Transverse colon (tissue), 4 donors: Measurements from ENCODE around the gene TTLL9. TPM values are rescaled to one million over a fixed set of nuclear protein-coding genes. Genes with fewer than 3 reads are reported as not detected.
A peak's percentile ranks its signal among the peaks of the same experiment; 100 is the strongest.

Experiments
- DNase-seq: peaks from one replicate; pipeline ENCODE4 v3.0.0-alpha.2; 2019
- H3K27ac ChIP-seq, 4 donors: fragments of 200-600 bp; sonication (generic); 2 replicates each; pipeline ENCODE4 v1.5.1; 2016 to 2018; ENCODE audit warnings: inconsistent platforms in 4 of 4
- H3K27me3 ChIP-seq: fragments of 200-600 bp; sonication (generic); 2 replicates; pipeline ENCODE4 v1.5.1; 2017; ENCODE audit warnings: inconsistent platforms
- H3K36me3 ChIP-seq, 4 donors: fragments of 200-600 bp; sonication (generic); 2 replicates each; pipeline ENCODE4 v1.5.1; 2017 to 2019; ENCODE audit warnings: inconsistent platforms in 4 of 4
- H3K4me1 ChIP-seq, 4 donors: fragments of 200-600 bp; sonication (generic); 2 replicates each; pipeline ENCODE4 v1.5.1; 2017 to 2020; ENCODE audit warnings: inconsistent platforms in 4 of 4
- H3K4me3 ChIP-seq, 4 donors: fragments of 200-600 bp; sonication (generic); 1 replicate in 1 of 4; 2 replicates in 3 of 4; pipeline versions ENCODE4 v1.5.1 to v1.6.1; 2017 to 2019; ENCODE audit warnings: inconsistent platforms in 4 of 4
- H3K9me3 ChIP-seq, 2 donors: fragments of 200-600 bp; sonication (generic); 2 replicates each; pipeline ENCODE4 v1.5.1; 2017 to 2019; ENCODE audit warnings: inconsistent platforms in 2 of 2
- EP300 ChIP-seq: sonication (generic); formaldehyde crosslinking; IDR thresholded peaks from one replicate; pipeline ENCODE4 v1.6.1; 2017; ENCODE audit warnings: antibody characterized with exemption, low read depth
- POLR2A ChIP-seq: fragments of 450-650 bp; IDR thresholded peaks from one replicate; pipeline ENCODE4 v1.6.1; 2016; ENCODE audit warnings: antibody characterized with exemption, mild to moderate bottlenecking, moderate library complexity
- POLR2AphosphoS5 ChIP-seq, 3 donors: sonication (generic); formaldehyde crosslinking; IDR thresholded peaks; one replicate each; pipeline ENCODE4 v1.6.1; 2016; ENCODE audit warnings: antibody characterized with exemption in 3 of 3
- WGBS, 2 donors: methylation state at CpG; one replicate each; pipeline ENCODE4 v1.1.5; 2018; ENCODE audit warnings: low coverage in 1 of 2; 5-methylcytosine and 5-hydroxymethylcytosine counted together
- in situ Hi-C, 4 donors: fragments of 200-750 bp; cut with MboI; loops; one replicate each; pipeline versions ENCODE4 v1.15.0 to v1.15.1; 2017; ENCODE audit warnings: low sequenced_read_pairs in 3 of 4, low pct_ligation_motif_present in 1 of 4, low pct_unique_long_range_greater_than_20kb in 1 of 4
- intact Hi-C: fragments of 100-400 bp; cut with DNase I; formaldehyde crosslinking; loops from one replicate; pipeline ENCODE4 v1.15.1; 2023; ENCODE audit warnings: low total_unique reads
- total RNA-seq, 4 donors: library from RNA; depleted of rRNA; stranded (reverse); fragments of >200 nt; gene quantifications; one replicate each; pipeline ENCODE4 v1.1.0, GENCODE V29; 2016
- TF ChIP-seq, protein P1 (sequence below), 5 experiments: fragments of 200-600 bp in 3 of 5; fragments of 450-650 bp in 2 of 5; sonication (generic) in 3 of 5; IDR thresholded peaks; 1 replicate in 2 of 5; 2 replicates in 3 of 5; pipeline ENCODE4 v1.5.1; 2016 to 2017; ENCODE audit warnings: antibody characterized with exemption in 5 of 5, inconsistent platforms in 3 of 5, mild to moderate bottlenecking in 2 of 5, moderate library complexity in 1 of 5

The TTLL9 gene
- total RNA-seq, 4 donors from 2014 or later = not detected

DNA sequence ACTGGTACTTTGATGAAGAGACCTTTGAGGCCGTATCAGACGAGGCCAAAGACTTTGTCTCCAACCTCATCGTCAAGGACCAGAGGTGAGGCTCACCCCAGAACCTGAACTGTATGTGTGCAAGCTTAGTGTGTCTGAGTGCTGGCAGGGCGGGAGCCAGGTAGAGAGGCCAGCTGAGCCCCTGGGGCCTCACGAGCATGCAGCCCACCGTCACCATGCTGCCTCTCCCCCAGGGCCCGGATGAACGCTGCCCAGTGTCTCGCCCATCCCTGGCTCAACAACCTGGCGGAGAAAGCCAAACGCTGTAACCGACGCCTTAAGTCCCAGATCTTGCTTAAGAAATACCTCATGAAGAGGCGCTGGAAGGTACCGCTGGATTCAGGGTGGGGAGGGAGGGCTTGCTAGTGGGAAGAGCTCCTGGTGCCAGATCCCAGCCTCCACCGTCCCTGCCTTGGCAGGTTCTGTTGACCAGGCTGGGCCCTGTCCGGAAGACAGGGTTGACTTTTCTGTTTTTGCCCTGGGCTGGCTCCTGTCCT is 38.6 kb upstream of the TTLL9 start:
- DNase-seq = no peak
- H3K9me3 ChIP-seq = no peaks in the 10 kb centered on the region
- TF ChIP-seq POLR2A = no peak
- no peak for TF ChIP-seq EP300
- no peak for TF ChIP-seq POLR2AphosphoS5 (IDR thresholded peaks at IDR 0.05)
- TF ChIP-seq, protein P1, sequence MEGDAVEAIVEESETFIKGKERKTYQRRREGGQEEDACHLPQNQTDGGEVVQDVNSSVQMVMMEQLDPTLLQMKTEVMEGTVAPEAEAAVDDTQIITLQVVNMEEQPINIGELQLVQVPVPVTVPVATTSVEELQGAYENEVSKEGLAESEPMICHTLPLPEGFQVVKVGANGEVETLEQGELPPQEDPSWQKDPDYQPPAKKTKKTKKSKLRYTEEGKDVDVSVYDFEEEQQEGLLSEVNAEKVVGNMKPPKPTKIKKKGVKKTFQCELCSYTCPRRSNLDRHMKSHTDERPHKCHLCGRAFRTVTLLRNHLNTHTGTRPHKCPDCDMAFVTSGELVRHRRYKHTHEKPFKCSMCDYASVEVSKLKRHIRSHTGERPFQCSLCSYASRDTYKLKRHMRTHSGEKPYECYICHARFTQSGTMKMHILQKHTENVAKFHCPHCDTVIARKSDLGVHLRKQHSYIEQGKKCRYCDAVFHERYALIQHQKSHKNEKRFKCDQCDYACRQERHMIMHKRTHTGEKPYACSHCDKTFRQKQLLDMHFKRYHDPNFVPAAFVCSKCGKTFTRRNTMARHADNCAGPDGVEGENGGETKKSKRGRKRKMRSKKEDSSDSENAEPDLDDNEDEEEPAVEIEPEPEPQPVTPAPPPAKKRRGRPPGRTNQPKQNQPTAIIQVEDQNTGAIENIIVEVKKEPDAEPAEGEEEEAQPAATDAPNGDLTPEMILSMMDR (IDR thresholded peaks at IDR 0.05) = no peak
- WGBS, 2 donors = 89% methylated on average over 14 of the region's 17 CpGs; no CpG with 5 or more reads in 1 of the 2 donors
- in situ Hi-C loops (no loop called here), intact Hi-C loops (loop anchor here (2.0 kb wide), 1 partner anchor 67 kb away; no protein-coding TSS in a partner anchor)
- peaks cover 0 to 13% (median 10%) of the 10 kb centered on the region in 4 donors for H3K4me1 ChIP-seq
- H3K4me3 ChIP-seq = no peak overlapping the region
- H3K27ac ChIP-seq = no peak overlapping the region
- H3K27me3 ChIP-seq = no peaks in the 10 kb centered on the region
- no peaks in the 10 kb centered on the region for H3K36me3 ChIP-seq

DNA sequence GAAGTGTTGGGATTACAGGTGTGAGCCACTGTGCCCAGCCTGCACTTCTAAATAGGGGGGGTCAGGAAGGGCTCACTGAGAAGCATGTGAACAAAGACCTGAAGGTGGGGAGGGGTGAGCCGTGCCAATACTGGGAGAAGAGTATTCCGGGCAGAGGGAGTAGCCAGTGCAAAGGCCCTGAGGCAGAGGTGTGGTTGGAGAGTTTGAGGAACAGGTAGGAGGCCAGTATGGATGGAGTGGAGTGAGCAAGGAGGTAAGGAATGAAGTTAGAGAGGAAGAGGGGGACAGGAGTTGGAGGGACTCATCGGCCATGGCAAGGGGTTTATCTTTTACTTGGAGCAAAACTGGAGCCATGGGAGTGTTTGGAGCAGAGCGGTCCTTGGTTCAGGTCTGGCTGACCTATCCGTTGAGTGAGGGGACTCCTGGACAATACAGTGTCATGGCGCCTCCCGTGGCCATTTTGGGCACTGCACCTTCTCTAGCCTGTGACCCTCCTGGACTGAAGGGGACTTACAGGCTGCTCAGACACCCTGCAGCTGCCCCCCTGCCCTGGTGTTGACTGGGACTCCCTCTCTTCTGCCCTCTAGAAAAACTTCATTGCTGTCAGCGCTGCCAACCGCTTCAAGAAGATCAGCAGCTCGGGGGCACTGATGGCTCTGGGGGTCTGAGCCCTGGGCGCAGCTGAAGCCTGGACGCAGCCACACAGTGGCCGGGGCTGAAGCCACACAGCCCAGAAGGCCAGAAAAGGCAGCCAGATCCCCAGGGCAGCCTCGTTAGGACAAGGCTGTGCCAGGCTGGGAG is 37.1 kb upstream of the TTLL9 start:
- peak; percentile 60 for DNase-seq
- 62% methylated on average over 3 to 14 of the region's 14 CpGs for WGBS, 2 donors
- in situ Hi-C loops = no loop called here

DNA sequence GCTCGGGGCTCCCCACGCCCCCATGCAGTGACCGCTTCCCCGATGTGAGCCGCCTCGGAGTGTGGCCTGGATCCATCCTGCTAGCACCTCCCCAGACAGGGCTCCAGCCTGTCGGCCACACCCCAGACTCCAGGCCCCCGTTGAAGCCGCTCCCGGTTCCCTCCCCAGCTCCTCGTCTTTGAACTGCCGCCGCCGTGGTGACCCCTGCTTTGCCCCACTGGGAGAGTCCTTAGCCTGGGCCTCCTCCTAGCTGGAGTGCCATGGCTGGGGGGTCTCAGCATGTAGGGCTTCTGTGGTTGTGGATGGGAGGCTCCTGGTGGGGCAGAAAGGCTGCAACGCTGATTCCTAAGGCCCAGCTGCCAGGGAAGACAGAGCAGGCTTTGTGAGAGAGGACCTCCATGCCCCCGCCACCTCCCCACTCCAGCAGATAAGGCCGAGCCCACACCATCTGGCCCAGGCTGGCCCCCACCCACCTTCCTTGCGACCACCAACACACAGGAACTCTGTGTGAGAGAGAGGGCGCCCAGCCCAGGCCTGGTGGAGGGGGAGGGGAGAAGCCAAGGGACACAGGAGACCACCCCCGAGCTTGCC is 36.4 kb upstream of the TTLL9 start:
- H3K36me3 ChIP-seq = no peaks in the 10 kb centered on the region
- no peak for DNase-seq
- H3K27ac ChIP-seq = no peak overlapping the region
- H3K27me3 ChIP-seq = no peaks in the 10 kb centered on the region
- peaks cover 0 to 13% (median 10%) of the 10 kb centered on the region in 4 donors for H3K4me1 ChIP-seq
- no peak overlapping the region for H3K4me3 ChIP-seq
- TF ChIP-seq POLR2AphosphoS5 (IDR thresholded peaks at IDR 0.05) = no peak
- no peak for TF ChIP-seq POLR2A
- TF ChIP-seq, protein P1 (IDR thresholded peaks at IDR 0.05) = no peak
- no peak for TF ChIP-seq EP300
- no peaks in the 10 kb centered on the region for H3K9me3 ChIP-seq
- intact Hi-C loops = no loop called here
- 63% methylated on average over 20 of the region's 20 CpGs; no CpG with 5 or more reads in 1 of the 2 donors for WGBS, 2 donors
- in situ Hi-C loops = no loop called here

More for the DNA sequence above, 37.1 kb upstream of the TTLL9 start:
- no peak overlapping the region for H3K4me3 ChIP-seq
- intact Hi-C loops = no loop called here
- H3K27ac ChIP-seq = no peak overlapping the region
- no peaks in the 10 kb centered on the region for H3K36me3 ChIP-seq
- no peaks in the 10 kb centered on the region for H3K27me3 ChIP-seq
- H3K4me1 ChIP-seq = peaks cover 0 to 13% (median 10%) of the 10 kb centered on the region in 4 donors
- H3K9me3 ChIP-seq = no peaks in the 10 kb centered on the region
- TF ChIP-seq EP300 (no peak), POLR2AphosphoS5 (IDR thresholded peaks at IDR 0.05) (no peak)
- TF ChIP-seq, protein P1 (IDR thresholded peaks at IDR 0.05) = peak; percentile 47 to 81 (median 74)

DNA sequence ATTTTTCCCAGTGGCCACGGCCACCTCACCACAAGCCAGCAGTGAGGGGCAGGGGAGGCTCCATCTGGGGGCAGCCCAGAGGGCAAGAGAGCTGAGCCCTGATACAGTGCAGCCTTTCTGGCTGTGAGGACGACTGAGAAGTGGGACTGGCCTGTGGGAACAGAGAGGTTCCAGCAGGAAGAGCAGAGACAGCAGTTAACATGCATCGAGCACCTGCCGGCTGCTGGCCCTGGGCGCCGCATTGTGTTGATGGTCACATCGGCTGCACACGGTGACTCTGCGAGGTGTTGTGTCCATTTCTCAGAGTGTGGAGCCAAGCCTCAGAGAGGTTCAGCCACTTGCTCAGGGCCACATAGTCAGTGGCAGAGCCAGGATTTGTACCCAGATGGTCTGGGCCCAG is 34.9 kb upstream of the TTLL9 start:
- H3K9me3 ChIP-seq = no peaks in the 10 kb centered on the region
- no peak for DNase-seq
- H3K4me3 ChIP-seq = no peak overlapping the region
- peak overlapping the region in 1 of 4 donors; percentile 24 for H3K27ac ChIP-seq
- 90% methylated on average over 6 of the region's 9 CpGs; no CpG with 5 or more reads in 1 of the 2 donors for WGBS, 2 donors
- H3K36me3 ChIP-seq = no peaks in the 10 kb centered on the region
- intact Hi-C loops (no loop called here), in situ Hi-C loops (no loop called here)
- no peaks in the 10 kb centered on the region for H3K27me3 ChIP-seq
- no peak for TF ChIP-seq POLR2A
- TF ChIP-seq EP300 = no peak
- no peak for TF ChIP-seq POLR2AphosphoS5 (IDR thresholded peaks at IDR 0.05)
- TF ChIP-seq, protein P1 (IDR thresholded peaks at IDR 0.05) = no peak
- peaks cover 0 to 13% (median 10%) of the 10 kb centered on the region in 4 donors for H3K4me1 ChIP-seq
